HG02588 (cell line): Measurements from ENCODE around the gene IL19.

Experiments
- ATAC-seq: cut with Tn5 transposase; IDR thresholded peaks from one replicate; pipeline ENCODE4 v1.9.1; 2021; ENCODE audit warnings: mild to moderate bottlenecking, moderate library complexity; ENCODE audit not compliant: unreplicated experiment

The IL19 gene

GRCh38 chr1:206885341-206886060 is 114.9 kb downstream of the IL19 start:
- no peak for ATAC-seq

- no peak for ATAC-seq
These were observed 116.3 kb downstream of the IL19 start for GRCh38 chr1:206886831-206887230.

- ATAC-seq, result no peak
These were observed 117.1 kb downstream of the IL19 start for GRCh38 chr1:206887701-206888100.

DNA sequence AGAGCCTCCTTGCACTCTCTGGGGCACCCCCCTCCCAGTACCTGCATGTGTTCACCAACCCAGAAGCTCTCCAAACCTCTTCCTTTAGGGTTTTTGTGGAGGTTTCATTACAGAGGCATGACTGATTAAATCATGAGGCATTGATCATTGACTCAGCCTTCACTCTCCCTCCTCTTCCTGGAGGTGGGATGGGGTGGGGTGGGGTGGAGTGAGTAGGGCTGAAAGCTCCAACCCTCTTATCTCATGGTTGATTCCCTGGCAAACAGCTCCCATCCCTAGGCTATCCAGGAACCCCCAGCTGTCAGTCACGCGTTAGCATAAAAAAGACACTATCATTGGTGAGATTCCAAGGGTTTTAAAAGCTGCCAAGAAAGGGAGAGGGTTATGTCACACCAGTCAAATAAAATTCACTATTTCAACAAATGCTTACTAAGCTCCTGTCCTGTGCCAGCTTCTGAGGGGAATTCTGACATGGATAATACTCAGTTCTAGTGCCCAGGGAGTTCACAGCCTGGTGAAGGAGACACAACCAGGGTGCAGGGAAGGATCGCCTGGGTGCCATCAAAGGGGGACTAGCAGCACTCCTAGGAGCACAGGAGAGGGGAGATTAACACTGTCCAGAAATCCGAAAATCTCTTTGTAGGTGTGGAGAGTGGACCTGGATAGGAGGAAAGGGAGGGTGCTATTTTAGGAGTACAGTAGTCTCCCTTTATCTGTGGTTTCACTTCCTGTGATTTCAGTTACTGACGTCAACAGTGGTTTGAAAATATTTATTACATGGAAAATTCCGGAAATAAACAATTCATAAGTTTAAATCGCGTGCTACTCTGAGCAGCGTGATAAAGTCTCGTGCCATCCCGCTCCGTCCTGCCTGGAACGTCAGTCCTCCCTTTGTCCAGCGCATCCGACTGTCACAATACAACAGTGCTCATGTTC is 119.8 kb downstream of the IL19 start:
- no peak for ATAC-seq

GRCh38 chr1:206891412-206891811 is 120.8 kb downstream of the IL19 start:
- no peak for ATAC-seq
